HG02938 (cell line): Measurements from ENCODE around the gene CWC15.
"Not testable (repeated sequence)": the region's sequence is repeated elsewhere in the genome, so short reads cannot be mapped to it uniquely, and the experiment has no call there.

Experiments
- ATAC-seq: cut with Tn5 transposase; IDR thresholded peaks from one replicate; pipeline ENCODE4 v1.9.1; 2021; ENCODE audit warnings: mild to moderate bottlenecking, moderate library complexity; ENCODE audit not compliant: unreplicated experiment

The CWC15 gene

GRCh38 chr11:94922321-94923003 lies 50.9 kb downstream of the CWC15 start:
- ATAC-seq, result no peak

GRCh38 chr11:94920311-94920710 lies 53.0 kb downstream of the CWC15 start:
- no peak for ATAC-seq

GRCh38 chr11:94913718-94914394 lies 59.5 kb downstream of the CWC15 start:
- ATAC-seq, result not testable (repeated sequence)

- no peak for ATAC-seq
These were observed 60.5 kb downstream of the CWC15 start for GRCh38 chr11:94912806-94913205.
